Activated CD4-positive, alpha-beta T cell treated with anti-CD3 and anti-CD28 coated beads for 36 hours (primary cell): ENCODE data around the gene SLC19A3. TPM values are rescaled to one million over a fixed set of nuclear protein-coding genes. Genes with fewer than 3 reads are reported as not detected.
"Not testable (repeated sequence)": the region's sequence is repeated elsewhere in the genome, so short reads cannot be mapped to it uniquely, and the experiment has no call there.

Source experiments
- ATAC-seq: fragments of 200-7000 bp; cut with Tn5 transposase; one replicate; pipeline ENCODE4 v1.10.0; 2021; ENCODE audit warnings: mild to moderate bottlenecking, moderate library complexity
- CTCF ChIA-PET: fragments of 350-600 bp; sonication (Branson Sonifier 250); formaldehyde crosslinking; loops from one replicate; lab custom pipeline; 2021; ENCODE audit warnings: antibody characterized with exemption; lab: Charles Lee
- POLR2A ChIA-PET: fragments of 350-600 bp; sonication (Branson Sonifier 250); formaldehyde crosslinking; loops from one replicate; lab custom pipeline; 2021; ENCODE audit warnings: antibody characterized with exemption, inconsistent platforms; lab: Charles Lee
- DNase-seq: peaks from one replicate; pipeline ENCODE4 v3.0.0-alpha.2; 2020
- H3K27ac Mint-ChIP-seq: one replicate; pipeline ENCODE4 v1.8.0; 2021; ENCODE audit warnings: mixed read lengths
- H3K27me3 Mint-ChIP-seq: one replicate; pipeline ENCODE4 v1.8.0; 2021; ENCODE audit warnings: mixed read lengths
- H3K36me3 Mint-ChIP-seq: one replicate; pipeline ENCODE4 v1.8.0; 2021; ENCODE audit warnings: low read depth, mixed read lengths
- H3K4me1 Mint-ChIP-seq: one replicate; pipeline ENCODE4 v1.8.0; 2021; ENCODE audit warnings: mixed read lengths
- H3K4me3 Mint-ChIP-seq: one replicate; pipeline ENCODE4 v1.8.0; 2021; ENCODE audit warnings: mild to moderate bottlenecking, moderate library complexity, mixed read lengths
- H3K9me3 Mint-ChIP-seq: one replicate; pipeline ENCODE4 v1.8.0; 2021; ENCODE audit warnings: low read depth, mixed read lengths
- intact Hi-C, 2 experiments: fragments of 100-400 bp; cut with DNase I in 1 of 2; cut with micrococcal nuclease in 1 of 2; formaldehyde crosslinking; loops; one replicate each; pipeline versions ENCODE4 v1.14.2 to v1.15.1; 2022 to 2024; cut with DNase I, micrococcal nuclease
- total RNA-seq, 2 experiments: library from RNA; stranded (reverse); gene quantifications; one replicate each; pipeline ENCODE4 v1.2.3, GENCODE V29; 2021

The SLC19A3 gene
- total RNA-seq, 2 experiments from 2014 or later, result not detected

GRCh38 chr2:227728035-227728434, 10.2 kb upstream of the SLC19A3 start, which contains the start of gene SCYGR7:
SCYGR7 (plus strand) TSS chr2:227728335; CDS start chr2:227728335, 0 bp downstream.
- no peak within 1 kb of the TSS for H3K27ac Mint-ChIP-seq
- H3K9me3 Mint-ChIP-seq, result no peaks in the 10 kb centered on the region
- H3K27me3 Mint-ChIP-seq, result peaks cover 12% of the 10 kb centered on the region
- intact Hi-C loops, result no loop called here
- CTCF ChIA-PET, result no interaction called here
- DNase-seq (no peak), ATAC-seq (no peak)
- no peaks in the 10 kb centered on the region for H3K4me1 Mint-ChIP-seq
- POLR2A ChIA-PET, result no interaction called here
- no peak within 1 kb of the TSS for H3K4me3 Mint-ChIP-seq
- H3K36me3 Mint-ChIP-seq, result no peaks in the 10 kb centered on the region

- Mint-ChIP-seq H3K27ac (no peak within 1 kb of the TSS), H3K4me1 (no peaks in the 10 kb centered on the region), H3K36me3 (no peaks in the 10 kb centered on the region), H3K4me3 (no peak within 1 kb of the TSS), H3K27me3 (peaks cover 6% of the 10 kb centered on the region), H3K9me3 (no peaks in the 10 kb centered on the region)
- intact Hi-C loops, result no loop called here
- ATAC-seq (no peak), DNase-seq (no peak)
- ChIA-PET POLR2A (no interaction called here), CTCF (interaction anchor here (1.6 kb wide), 1 partner anchor 8 kb away, joined by 5 read pairs; no protein-coding TSS in a partner anchor)
Measured at GRCh38 chr2:227724394-227725039, 6.7 kb upstream of the SLC19A3 start, which contains the start of gene SCYGR6. SCYGR6 (minus strand) TSS chr2:227724757; CDS start chr2:227724757, 0 bp downstream.

GRCh38 chr2:227722821-227723220, 5.0 kb upstream of the SLC19A3 start:
- H3K27ac Mint-ChIP-seq, POLR2A ChIA-PET, intact Hi-C loops, H3K27me3 Mint-ChIP-seq, ATAC-seq, H3K36me3 Mint-ChIP-seq, H3K4me3 Mint-ChIP-seq, DNase-seq, H3K9me3 Mint-ChIP-seq, H3K4me1 Mint-ChIP-seq: not testable (repeated sequence)
- CTCF ChIA-PET, result interaction anchor here (0.5 kb wide), 1 partner anchor 17 kb away, joined by 3 read pairs; no protein-coding TSS in a partner anchor

GRCh38 chr2:227720680-227721079, 2.9 kb upstream of the SLC19A3 start:
- H3K36me3 Mint-ChIP-seq, result no peaks in the 10 kb centered on the region
- peaks cover 4% of the 10 kb centered on the region for H3K4me1 Mint-ChIP-seq
- ATAC-seq, result no peak
- no peak overlapping the region for H3K27ac Mint-ChIP-seq
- H3K27me3 Mint-ChIP-seq, result peaks cover 8% of the 10 kb centered on the region
- no peak overlapping the region for H3K4me3 Mint-ChIP-seq
- intact Hi-C loops, result no loop called here
- H3K9me3 Mint-ChIP-seq, result no peaks in the 10 kb centered on the region
- CTCF ChIA-PET, result interaction anchor here (0.7 kb wide), 1 partner anchor 11 kb away, joined by 5 read pairs; no protein-coding TSS in a partner anchor
- POLR2A ChIA-PET, result no interaction called here
- DNase-seq, result no peak

GRCh38 chr2:227719641-227720040, 1.8 kb upstream of the SLC19A3 start:
- Mint-ChIP-seq H3K27me3 (peaks cover 8% of the 10 kb centered on the region), H3K27ac (no peak overlapping the region), H3K36me3 (no peaks in the 10 kb centered on the region), H3K9me3 (no peaks in the 10 kb centered on the region), H3K4me3 (no peak overlapping the region), H3K4me1 (peaks cover 4% of the 10 kb centered on the region)
- intact Hi-C loops, result no loop called here
- ATAC-seq (no peak), DNase-seq (no peak)
- ChIA-PET CTCF (no interaction called here), POLR2A (no interaction called here)

- DNase-seq (no peak), ATAC-seq (no peak)
- no peaks in the 10 kb centered on the region for H3K9me3 Mint-ChIP-seq
- CTCF ChIA-PET, result interaction anchor here (1.2 kb wide), 1 partner anchor 9 kb away, joined by 5 read pairs; no protein-coding TSS in a partner anchor
- peaks cover 8% of the 10 kb centered on the region for H3K27me3 Mint-ChIP-seq
- no peaks in the 10 kb centered on the region for H3K36me3 Mint-ChIP-seq
- H3K4me1 Mint-ChIP-seq, result peaks cover 4% of the 10 kb centered on the region
- no peak overlapping the region for H3K4me3 Mint-ChIP-seq
- intact Hi-C loops, result no loop called here
- POLR2A ChIA-PET, result no interaction called here
- no peak overlapping the region for H3K27ac Mint-ChIP-seq
Measured at GRCh38 chr2:227716501-227716900, 1.3 kb downstream of the SLC19A3 start.

- peaks cover 8% of the 10 kb centered on the region for H3K27me3 Mint-ChIP-seq
- intact Hi-C loops, result no loop called here
Measured at GRCh38 chr2:227713291-227713690, 4.5 kb downstream of the SLC19A3 start.

GRCh38 chr2:227710986-227711385, 6.8 kb downstream of the SLC19A3 start:
- intact Hi-C loops, result no loop called here
- H3K27me3 Mint-ChIP-seq, result peaks cover 6% of the 10 kb centered on the region
- H3K36me3 Mint-ChIP-seq, result no peaks in the 10 kb centered on the region
- H3K27ac Mint-ChIP-seq, result no peak overlapping the region
- no peak for DNase-seq
- H3K9me3 Mint-ChIP-seq, result no peaks in the 10 kb centered on the region
- POLR2A ChIA-PET, result no interaction called here
- no peak overlapping the region for H3K4me3 Mint-ChIP-seq
- no peak for ATAC-seq
- CTCF ChIA-PET, result interaction anchor here (0.9 to 1.2 kb wide), 2 partner anchors 14 to 53 kb away, joined by 3 read pairs; no protein-coding TSS in a partner anchor
- no peaks in the 10 kb centered on the region for H3K4me1 Mint-ChIP-seq

More at GRCh38 chr2:227713291-227713690, 4.5 kb downstream of the SLC19A3 start:
- H3K36me3 Mint-ChIP-seq, result no peaks in the 10 kb centered on the region
- no peak for ATAC-seq
- CTCF ChIA-PET, result interaction anchor here (1.1 kb wide), 1 partner anchor 55 kb away, joined by 4 read pairs; no protein-coding TSS in a partner anchor
- DNase-seq, result no peak
- no peak overlapping the region for H3K27ac Mint-ChIP-seq
- no peaks in the 10 kb centered on the region for H3K9me3 Mint-ChIP-seq
- H3K4me1 Mint-ChIP-seq, result peaks cover 4% of the 10 kb centered on the region
- no peak overlapping the region for H3K4me3 Mint-ChIP-seq
- POLR2A ChIA-PET, result no interaction called here

- no peak overlapping the region for H3K4me3 Mint-ChIP-seq
- H3K4me1 Mint-ChIP-seq, result no peaks in the 10 kb centered on the region
- H3K27ac Mint-ChIP-seq, result no peak overlapping the region
- POLR2A ChIA-PET, result no interaction called here
- ATAC-seq (no peak), DNase-seq (no peak)
- no peaks in the 10 kb centered on the region for H3K36me3 Mint-ChIP-seq
- H3K9me3 Mint-ChIP-seq, result no peaks in the 10 kb centered on the region
- CTCF ChIA-PET, result no interaction called here
- intact Hi-C loops, result no loop called here
- H3K27me3 Mint-ChIP-seq, result peaks cover 10% of the 10 kb centered on the region
Measured at GRCh38 chr2:227707390-227707789, 10.4 kb downstream of the SLC19A3 start.

GRCh38 chr2:227706859-227707258, 11.0 kb downstream of the SLC19A3 start:
- H3K36me3 Mint-ChIP-seq, result no peaks in the 10 kb centered on the region
- intact Hi-C loops, result no loop called here
- H3K27ac Mint-ChIP-seq, result no peak overlapping the region
- POLR2A ChIA-PET, result no interaction called here
- H3K4me3 Mint-ChIP-seq, result no peak overlapping the region
- no peak for DNase-seq
- CTCF ChIA-PET, result interaction anchor here (0.6 to 1.1 kb wide), 3 partner anchors 49 to 1468 kb away, joined by 3 to 4 read pairs (median 3); no protein-coding TSS in a partner anchor
- no peaks in the 10 kb centered on the region for H3K4me1 Mint-ChIP-seq
- H3K27me3 Mint-ChIP-seq, result peaks cover 10% of the 10 kb centered on the region
- no peak for ATAC-seq
- no peaks in the 10 kb centered on the region for H3K9me3 Mint-ChIP-seq

GRCh38 chr2:227703961-227704360, 13.9 kb downstream of the SLC19A3 start:
- ATAC-seq, result no peak
- intact Hi-C loops, result no loop called here
- Mint-ChIP-seq H3K4me3 (no peak overlapping the region), H3K9me3 (no peaks in the 10 kb centered on the region), H3K27me3 (peaks cover 10% of the 10 kb centered on the region), H3K36me3 (no peaks in the 10 kb centered on the region), H3K4me1 (no peaks in the 10 kb centered on the region), H3K27ac (no peak overlapping the region)
- ChIA-PET POLR2A (no interaction called here), CTCF (interaction anchor here (0.6 to 1.0 kb wide), 2 partner anchors 46 to 62 kb away, joined by 3 to 4 read pairs; no protein-coding TSS in a partner anchor)
- no peak for DNase-seq

- ATAC-seq (no peak), DNase-seq (no peak)
- no peaks in the 10 kb centered on the region for H3K9me3 Mint-ChIP-seq
- no peaks in the 10 kb centered on the region for H3K4me1 Mint-ChIP-seq
- POLR2A ChIA-PET, result no interaction called here
- CTCF ChIA-PET, result interaction anchor here (1.0 kb wide), 1 partner anchor 62 kb away, joined by 3 read pairs; no protein-coding TSS in a partner anchor
- H3K27me3 Mint-ChIP-seq, result peaks cover 10% of the 10 kb centered on the region
- intact Hi-C loops, result no loop called here
- H3K27ac Mint-ChIP-seq, result no peak overlapping the region
- H3K4me3 Mint-ChIP-seq, result no peak overlapping the region
- H3K36me3 Mint-ChIP-seq, result no peaks in the 10 kb centered on the region
Measured at GRCh38 chr2:227703280-227703732, 14.5 kb downstream of the SLC19A3 start.
